ENCODE measurements around the gene TRAP1. TPM values are rescaled to one million over a fixed set of nuclear protein-coding genes. Genes with fewer than 3 reads are reported as not detected.
"Not testable (repeated sequence)": the region's sequence is repeated elsewhere in the genome, so short reads cannot be mapped to it uniquely, and the experiment has no call there.

TRAP1 gene
- polyA plus RNA-seq, 5 donors: 75.3 to 95.2 (median 80.6) TPM

- no peak for DNase-seq
Observed at GRCh38 chr16:3674513-3675295, 42.6 kb downstream of the TRAP1 start.

GRCh38 chr16:3673676-3674377 lies 43.5 kb downstream of the TRAP1 start:
- DNase-seq: no peak

GRCh38 chr16:3673201-3673600 lies 44.1 kb downstream of the TRAP1 start:
- DNase-seq: no peak

- DNase-seq: no peak
Observed at GRCh38 chr16:3672571-3673041, 44.7 kb downstream of the TRAP1 start.

- DNase-seq: no peak
Observed at GRCh38 chr16:3671424-3671823, 45.9 kb downstream of the TRAP1 start.

GRCh38 chr16:3670711-3671110 lies 46.6 kb downstream of the TRAP1 start:
- DNase-seq: no peak

- no peak for DNase-seq
Observed at GRCh38 chr16:3669082-3669481, 48.2 kb downstream of the TRAP1 start.

GRCh38 chr16:3668626-3669025 lies 48.7 kb downstream of the TRAP1 start:
- DNase-seq: no peak

- no peak for DNase-seq
Observed at GRCh38 chr16:3665508-3665907, 51.8 kb downstream of the TRAP1 start.

- no peak for DNase-seq
Observed at GRCh38 chr16:3664187-3664896, 53.0 kb downstream of the TRAP1 start.

GRCh38 chr16:3662601-3663000 lies 54.7 kb downstream of the TRAP1 start:
- DNase-seq: no peak

GRCh38 chr16:3661922-3662321 lies 55.4 kb downstream of the TRAP1 start:
- no peak for DNase-seq

GRCh38 chr16:3661311-3661710 lies 56.0 kb downstream of the TRAP1 start:
- no peak for DNase-seq

- no peak for DNase-seq
Observed at GRCh38 chr16:3659251-3659650, 58.1 kb downstream of the TRAP1 start.

GRCh38 chr16:3656491-3657468 lies 60.5 kb downstream of the TRAP1 start:
- no peak for DNase-seq

- DNase-seq: not testable (repeated sequence)
Observed at GRCh38 chr16:3656160-3656490, 61.2 kb downstream of the TRAP1 start.

- DNase-seq: no peak
Observed at GRCh38 chr16:3655396-3656159, 61.7 kb downstream of the TRAP1 start.

GRCh38 chr16:3655030-3655395 lies 62.3 kb downstream of the TRAP1 start:
- DNase-seq: no peak

GRCh38 chr16:3654249-3654991 lies 62.9 kb downstream of the TRAP1 start, which contains the start of gene DNASE1:
TSS of gene DNASE1 (plus strand) at chr16:3654691. CDS start at chr16:3655374, 683 bp downstream.
- no peak for DNase-seq

All from right lung (tissue), 5 donors.